Nephron (organoid): ENCODE data around the gene TRHDE.

ENCODE experiments used
- H3K27ac Mint-ChIP-seq, 3 experiments: 2 replicates each; pipeline ENCODE4 v1.8.0; 2020; ENCODE audit warnings: mixed read lengths in 3 of 3, mild to moderate bottlenecking in 2 of 3, moderate library complexity in 1 of 3
- H3K27me3 Mint-ChIP-seq: 2 replicates; pipeline ENCODE4 v1.8.0; 2021; ENCODE audit warnings: low read depth, mild to moderate bottlenecking, moderate library complexity, mixed read lengths
- H3K36me3 Mint-ChIP-seq: 2 replicates; pipeline ENCODE4 v1.8.0; 2020; ENCODE audit warnings: low read depth, mixed read lengths
- H3K4me1 Mint-ChIP-seq: 2 replicates; pipeline ENCODE4 v1.8.0; 2020; ENCODE audit warnings: mixed read lengths
- H3K4me3 Mint-ChIP-seq, 3 experiments: 2 replicates each; pipeline ENCODE4 v1.8.0; 2020; ENCODE audit warnings: mild to moderate bottlenecking in 3 of 3, mixed read lengths in 3 of 3, moderate library complexity in 2 of 3
- H3K9me3 Mint-ChIP-seq: 2 replicates; pipeline ENCODE4 v1.8.0; 2020; ENCODE audit warnings: mixed read lengths
- TF ChIP-seq, protein P1 (sequence below), 3 experiments: fragments of 200-600 bp; sonication (generic); IDR thresholded peaks; one replicate each; pipeline ENCODE4 v1.5.0; 2021; ENCODE audit warnings: antibody characterized with exemption in 3 of 3; ENCODE audit not compliant: unreplicated experiment in 3 of 3

Gene TRHDE, protein sequence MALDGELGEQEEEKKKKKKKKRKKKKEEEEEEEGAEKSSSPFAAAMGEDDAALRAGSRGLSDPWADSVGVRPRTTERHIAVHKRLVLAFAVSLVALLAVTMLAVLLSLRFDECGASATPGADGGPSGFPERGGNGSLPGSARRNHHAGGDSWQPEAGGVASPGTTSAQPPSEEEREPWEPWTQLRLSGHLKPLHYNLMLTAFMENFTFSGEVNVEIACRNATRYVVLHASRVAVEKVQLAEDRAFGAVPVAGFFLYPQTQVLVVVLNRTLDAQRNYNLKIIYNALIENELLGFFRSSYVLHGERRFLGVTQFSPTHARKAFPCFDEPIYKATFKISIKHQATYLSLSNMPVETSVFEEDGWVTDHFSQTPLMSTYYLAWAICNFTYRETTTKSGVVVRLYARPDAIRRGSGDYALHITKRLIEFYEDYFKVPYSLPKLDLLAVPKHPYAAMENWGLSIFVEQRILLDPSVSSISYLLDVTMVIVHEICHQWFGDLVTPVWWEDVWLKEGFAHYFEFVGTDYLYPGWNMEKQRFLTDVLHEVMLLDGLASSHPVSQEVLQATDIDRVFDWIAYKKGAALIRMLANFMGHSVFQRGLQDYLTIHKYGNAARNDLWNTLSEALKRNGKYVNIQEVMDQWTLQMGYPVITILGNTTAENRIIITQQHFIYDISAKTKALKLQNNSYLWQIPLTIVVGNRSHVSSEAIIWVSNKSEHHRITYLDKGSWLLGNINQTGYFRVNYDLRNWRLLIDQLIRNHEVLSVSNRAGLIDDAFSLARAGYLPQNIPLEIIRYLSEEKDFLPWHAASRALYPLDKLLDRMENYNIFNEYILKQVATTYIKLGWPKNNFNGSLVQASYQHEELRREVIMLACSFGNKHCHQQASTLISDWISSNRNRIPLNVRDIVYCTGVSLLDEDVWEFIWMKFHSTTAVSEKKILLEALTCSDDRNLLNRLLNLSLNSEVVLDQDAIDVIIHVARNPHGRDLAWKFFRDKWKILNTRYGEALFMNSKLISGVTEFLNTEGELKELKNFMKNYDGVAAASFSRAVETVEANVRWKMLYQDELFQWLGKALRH

DNA sequence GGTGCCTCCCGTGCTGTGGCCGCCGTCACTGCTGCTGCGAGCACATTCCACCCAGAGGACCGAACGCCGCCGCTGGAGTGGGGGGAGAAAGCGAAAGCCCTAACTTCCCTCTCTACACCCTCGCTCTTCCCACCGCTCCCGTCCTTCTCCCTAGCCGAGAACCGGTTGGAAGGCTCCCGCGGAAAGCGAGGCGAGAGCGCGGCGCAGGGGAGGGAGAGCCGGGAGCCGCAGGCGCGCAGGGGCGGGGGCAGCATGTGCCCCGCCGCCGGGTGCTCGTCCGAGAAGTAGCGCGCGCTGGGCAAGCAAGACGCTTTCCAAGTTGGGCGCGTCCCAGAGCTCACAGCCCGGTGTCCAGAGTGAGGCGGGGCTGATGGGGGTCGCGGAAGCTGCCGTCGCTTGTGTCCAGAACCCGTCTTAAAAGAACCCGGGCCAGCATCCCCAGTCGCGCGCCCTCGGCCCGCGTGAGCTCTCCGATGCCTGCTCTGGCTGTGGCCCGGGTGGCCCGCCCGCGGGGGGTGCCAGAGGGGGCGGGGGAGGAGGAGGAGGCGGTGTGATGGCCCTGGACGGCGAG is at the start of gene TRHDE:
TSS of gene TRHDE (plus strand) at position 280 of the 571 bp plus-strand sequence. CDS start at position 554, 274 bp downstream.
- Mint-ChIP-seq H3K27me3 (peaks cover 45% of the 10 kb centered on the region), H3K9me3 (no peaks in the 10 kb centered on the region), H3K4me1 (peaks cover 27% of the 10 kb centered on the region), H3K36me3 (no peaks in the 10 kb centered on the region), H3K27ac (peak within 1 kb of the TSS; percentile 81 to 98 (median 82)), H3K4me3 (peak within 1 kb of the TSS; percentile 87 to 99 (median 93))
- TF ChIP-seq, protein P1, sequence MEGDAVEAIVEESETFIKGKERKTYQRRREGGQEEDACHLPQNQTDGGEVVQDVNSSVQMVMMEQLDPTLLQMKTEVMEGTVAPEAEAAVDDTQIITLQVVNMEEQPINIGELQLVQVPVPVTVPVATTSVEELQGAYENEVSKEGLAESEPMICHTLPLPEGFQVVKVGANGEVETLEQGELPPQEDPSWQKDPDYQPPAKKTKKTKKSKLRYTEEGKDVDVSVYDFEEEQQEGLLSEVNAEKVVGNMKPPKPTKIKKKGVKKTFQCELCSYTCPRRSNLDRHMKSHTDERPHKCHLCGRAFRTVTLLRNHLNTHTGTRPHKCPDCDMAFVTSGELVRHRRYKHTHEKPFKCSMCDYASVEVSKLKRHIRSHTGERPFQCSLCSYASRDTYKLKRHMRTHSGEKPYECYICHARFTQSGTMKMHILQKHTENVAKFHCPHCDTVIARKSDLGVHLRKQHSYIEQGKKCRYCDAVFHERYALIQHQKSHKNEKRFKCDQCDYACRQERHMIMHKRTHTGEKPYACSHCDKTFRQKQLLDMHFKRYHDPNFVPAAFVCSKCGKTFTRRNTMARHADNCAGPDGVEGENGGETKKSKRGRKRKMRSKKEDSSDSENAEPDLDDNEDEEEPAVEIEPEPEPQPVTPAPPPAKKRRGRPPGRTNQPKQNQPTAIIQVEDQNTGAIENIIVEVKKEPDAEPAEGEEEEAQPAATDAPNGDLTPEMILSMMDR (IDR thresholded peaks at IDR 0.05; ENCODE audit: unreplicated experiment in 3 of 3) = no peak

DNA sequence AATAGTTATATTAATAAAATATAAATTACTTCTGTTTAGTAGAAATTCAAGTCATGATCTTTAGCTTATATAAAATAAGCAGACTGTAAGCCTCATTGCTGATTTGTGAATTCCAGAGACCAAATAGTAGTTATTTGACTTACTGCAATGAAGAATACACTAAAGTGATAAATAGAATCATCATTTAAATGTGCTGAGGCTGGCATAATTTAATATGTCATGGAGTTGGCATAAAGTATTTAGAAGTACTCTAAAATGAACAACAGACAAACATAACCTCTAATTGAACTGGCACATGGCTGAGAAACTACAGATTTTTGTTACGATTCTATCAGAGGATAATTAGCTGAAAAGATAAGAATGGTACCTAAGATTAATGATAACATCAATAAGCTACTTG is 45.7 kb upstream of the TRHDE start:
- TF ChIP-seq, protein P1 (IDR thresholded peaks at IDR 0.05; ENCODE audit: unreplicated experiment in 3 of 3) = no peak
- Mint-ChIP-seq H3K4me3 (no peak overlapping the region), H3K36me3 (no peaks in the 10 kb centered on the region), H3K27me3 (no peaks in the 10 kb centered on the region), H3K27ac (no peak overlapping the region), H3K4me1 (peaks cover 9% of the 10 kb centered on the region), H3K9me3 (no peaks in the 10 kb centered on the region)

DNA sequence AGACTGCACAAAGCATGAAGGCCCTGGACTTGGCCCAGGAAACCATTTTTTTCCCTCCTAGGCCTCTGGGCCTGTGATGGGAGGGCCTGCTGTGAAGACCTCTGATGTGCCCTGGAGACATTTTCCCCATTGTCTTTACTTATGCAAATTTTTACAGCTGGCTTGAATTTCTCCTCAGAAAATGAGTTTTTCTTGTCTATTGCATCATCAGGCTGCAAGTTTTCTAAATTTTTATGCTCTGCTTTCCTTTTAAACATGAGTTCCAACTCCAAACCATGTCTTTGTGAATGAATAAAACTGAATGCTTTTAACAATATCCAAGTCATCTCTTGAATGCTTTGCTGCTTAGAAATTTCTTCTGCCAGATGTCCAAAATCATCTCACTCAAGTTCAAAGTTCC is 43.7 kb upstream of the TRHDE start:
- H3K27me3 Mint-ChIP-seq = no peaks in the 10 kb centered on the region
- H3K4me3 Mint-ChIP-seq = no peak overlapping the region
- peaks cover 9% of the 10 kb centered on the region for H3K4me1 Mint-ChIP-seq
- H3K27ac Mint-ChIP-seq = no peak overlapping the region
- H3K36me3 Mint-ChIP-seq = no peaks in the 10 kb centered on the region
- H3K9me3 Mint-ChIP-seq = no peaks in the 10 kb centered on the region
- TF ChIP-seq, protein P1 (IDR thresholded peaks at IDR 0.05; ENCODE audit: unreplicated experiment in 3 of 3) = no peak

DNA sequence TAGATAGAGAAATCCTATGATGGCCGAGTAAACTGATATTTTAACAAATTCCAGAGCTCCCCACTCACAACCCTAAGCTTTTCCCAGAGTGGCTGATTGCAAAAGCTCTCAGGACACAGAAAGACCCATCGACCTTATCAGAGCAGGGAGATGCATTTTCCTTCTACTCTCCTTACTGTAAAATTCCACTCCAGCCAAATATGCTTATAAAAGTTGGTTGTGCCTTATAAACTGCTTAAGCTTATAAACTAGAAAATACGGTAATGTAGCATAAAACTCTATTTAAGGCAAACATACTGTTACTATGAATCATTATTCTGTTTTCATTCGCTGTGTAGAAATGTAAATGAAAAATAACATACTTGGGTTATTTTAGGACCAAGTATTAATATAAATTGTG is 41.6 kb upstream of the TRHDE start:
- Mint-ChIP-seq H3K4me1 (peaks cover 9% of the 10 kb centered on the region), H3K27ac (no peak overlapping the region), H3K9me3 (no peaks in the 10 kb centered on the region), H3K4me3 (no peak overlapping the region), H3K36me3 (no peaks in the 10 kb centered on the region), H3K27me3 (no peaks in the 10 kb centered on the region)
- TF ChIP-seq, protein P1 (IDR thresholded peaks at IDR 0.05; ENCODE audit: unreplicated experiment in 3 of 3) = no peak

DNA sequence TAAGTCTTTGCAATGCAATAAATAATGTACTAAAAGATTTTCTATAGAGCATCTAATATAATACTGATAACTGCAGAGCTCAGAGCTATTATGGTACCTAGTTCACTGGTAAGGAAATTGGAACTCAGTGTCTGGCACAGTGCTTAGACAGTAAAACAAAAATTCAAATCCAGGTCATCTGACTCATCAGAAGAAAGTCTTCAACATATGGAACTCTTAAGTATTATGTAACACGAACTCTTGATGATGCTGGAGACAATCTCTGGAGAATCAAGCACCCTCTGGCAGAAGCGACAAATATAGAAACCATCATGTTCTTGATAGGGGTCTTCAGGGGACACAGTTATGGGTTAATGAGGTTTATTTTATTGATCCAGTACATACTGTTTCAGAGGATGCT is 37.3 kb upstream of the TRHDE start:
- H3K4me3 Mint-ChIP-seq = no peak overlapping the region
- H3K4me1 Mint-ChIP-seq = peaks cover 9% of the 10 kb centered on the region
- no peaks in the 10 kb centered on the region for H3K36me3 Mint-ChIP-seq
- no peak overlapping the region for H3K27ac Mint-ChIP-seq
- TF ChIP-seq, protein P1 (IDR thresholded peaks at IDR 0.05; ENCODE audit: unreplicated experiment in 3 of 3) = no peak
- H3K27me3 Mint-ChIP-seq = no peaks in the 10 kb centered on the region
- H3K9me3 Mint-ChIP-seq = no peaks in the 10 kb centered on the region
